Raji (cell line): Measurements from ENCODE around the gene OPCML.

Experiments used
- POLR2A ChIP-seq: IDR thresholded peaks from 2 replicates; pipeline ENCODE4 v1.6.1; 2011; ENCODE audit warnings: low read depth, low read length, control low read depth; ENCODE audit not compliant: insufficient read depth

The OPCML gene

DNA sequence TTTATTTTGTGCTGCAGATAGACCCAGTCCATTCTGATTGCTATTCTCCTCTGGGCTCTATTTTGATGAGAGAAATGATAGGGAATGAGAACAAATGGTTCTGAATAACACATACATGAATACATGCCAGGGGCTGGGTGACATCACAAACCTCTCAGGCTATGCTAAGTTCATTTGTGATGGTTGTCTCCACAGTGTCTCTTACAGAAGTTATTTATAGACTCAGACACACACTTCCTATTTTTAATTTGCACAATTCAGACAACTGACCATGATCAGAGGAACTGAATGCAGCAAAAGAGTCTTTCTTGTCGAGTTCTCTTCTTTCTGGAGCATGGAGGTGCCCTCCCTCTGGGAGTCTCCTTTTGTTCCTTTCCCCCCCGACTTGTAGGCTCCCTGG is 991.7 kb downstream of the OPCML start:
- TF ChIP-seq POLR2A: no peak

DNA sequence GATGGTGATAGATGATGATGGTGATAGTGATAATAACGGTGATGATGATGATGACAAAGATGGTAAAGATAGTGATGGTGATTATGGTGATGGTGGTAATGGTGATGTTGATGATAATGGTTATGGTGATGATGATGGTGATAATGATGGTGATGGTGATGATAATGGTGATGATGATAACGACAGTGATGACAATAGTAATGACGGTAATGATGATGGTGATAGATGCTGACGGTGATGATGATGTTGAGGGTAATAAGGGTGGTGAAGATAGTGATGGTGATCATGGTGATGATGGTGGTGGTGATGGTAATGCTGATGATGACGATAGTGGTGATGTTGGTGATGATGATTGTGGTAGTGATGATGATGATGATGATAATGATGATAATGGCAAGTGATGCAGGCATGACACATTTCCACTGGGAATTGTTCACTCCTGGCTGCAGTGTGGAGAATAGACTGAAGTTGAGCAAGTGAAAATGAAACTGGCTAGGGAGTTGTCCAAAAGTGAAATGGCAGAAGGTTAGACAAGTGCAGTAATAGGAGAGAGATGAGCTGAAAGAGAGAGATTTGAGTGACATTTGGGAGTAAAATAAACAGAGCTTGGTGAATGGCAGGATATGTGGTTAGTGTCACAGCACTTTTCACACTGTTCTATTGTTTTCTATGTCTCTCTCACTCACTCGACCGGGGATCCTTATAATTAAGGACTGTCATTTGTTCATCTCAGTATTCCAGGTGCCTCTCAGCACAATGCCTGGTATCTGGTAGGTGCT is 992.5 kb downstream of the OPCML start:
- TF ChIP-seq POLR2A: no peak

DNA sequence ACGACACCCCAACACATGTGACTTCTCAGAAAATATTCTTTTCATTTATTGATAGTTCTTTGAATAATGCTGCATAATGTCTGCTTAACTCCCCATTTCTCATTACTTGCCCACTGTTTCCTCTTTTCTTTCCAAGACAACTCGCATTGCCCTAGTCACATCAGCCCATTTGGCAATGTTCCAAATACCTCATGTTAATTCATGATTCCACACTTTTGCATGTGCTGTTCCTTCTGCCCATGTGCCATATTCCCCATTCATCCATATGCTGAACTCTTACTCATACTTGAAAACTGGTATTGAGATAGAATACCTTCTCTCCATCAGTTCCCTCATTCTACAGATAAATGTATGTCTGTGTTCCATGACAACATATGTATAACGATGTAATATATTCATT is 993.7 kb downstream of the OPCML start:
- no peak for TF ChIP-seq POLR2A

GRCh38 chr11:132535830-132536229 is 996.5 kb downstream of the OPCML start:
- TF ChIP-seq POLR2A: no peak

DNA sequence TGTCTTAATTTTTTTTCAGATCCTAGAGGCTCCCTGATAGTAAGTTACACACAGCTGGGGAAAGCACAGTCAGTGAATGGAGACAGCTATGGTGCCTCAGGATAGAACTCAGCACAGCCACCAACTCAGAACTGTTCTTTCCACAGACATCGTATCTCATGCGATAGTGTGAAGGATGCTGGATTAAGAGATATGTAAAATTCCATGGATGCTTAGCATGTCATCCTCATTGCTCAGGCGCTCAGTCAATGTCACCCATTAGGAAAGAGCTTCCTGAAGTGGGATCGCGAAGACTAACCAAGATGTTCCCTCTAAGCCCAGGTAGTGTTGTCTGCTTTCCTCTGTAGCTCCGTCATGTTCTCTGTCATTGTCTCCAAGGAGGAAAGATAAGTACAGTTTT is 1000.4 kb downstream of the OPCML start:
- no peak for TF ChIP-seq POLR2A

DNA sequence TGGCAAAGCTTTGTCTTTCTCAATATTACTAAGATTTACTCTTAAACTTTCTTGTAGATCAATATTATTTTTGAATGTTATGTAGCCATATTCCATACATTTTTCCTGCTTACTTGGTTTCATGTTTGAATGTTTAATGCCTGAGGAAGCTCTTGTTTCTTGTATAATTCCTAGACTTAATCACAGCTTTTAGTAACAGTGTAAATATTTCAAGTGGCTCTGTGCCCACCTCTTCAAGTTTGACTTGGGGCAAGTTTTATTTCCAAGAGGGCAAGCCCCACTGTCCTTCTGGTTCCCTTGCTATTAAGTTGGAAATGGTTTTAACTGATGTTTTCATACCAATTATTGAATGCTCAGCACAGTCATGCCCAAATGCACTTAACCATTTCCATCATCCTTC is 1004.1 kb downstream of the OPCML start:
- TF ChIP-seq POLR2A: no peak

DNA sequence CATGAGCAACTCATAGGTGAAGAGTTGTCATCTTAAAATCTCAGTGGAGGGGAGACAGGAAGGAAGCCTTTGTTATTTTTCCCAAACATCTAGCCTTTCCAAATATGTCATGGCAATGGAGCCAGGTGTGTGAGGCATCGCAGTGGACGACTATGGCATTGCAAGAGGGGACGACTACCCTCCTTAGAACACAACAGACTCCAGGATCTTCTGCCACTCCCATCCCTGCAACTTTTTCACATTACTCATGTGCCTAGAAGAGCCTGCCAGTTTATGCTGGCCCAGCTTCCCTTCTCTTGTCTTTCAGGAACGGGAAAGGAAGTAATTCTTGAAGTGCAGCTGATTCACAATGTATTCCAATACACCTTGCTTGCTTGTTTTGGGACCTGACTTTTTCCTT is 1008.4 kb downstream of the OPCML start:
- TF ChIP-seq POLR2A: no peak

DNA sequence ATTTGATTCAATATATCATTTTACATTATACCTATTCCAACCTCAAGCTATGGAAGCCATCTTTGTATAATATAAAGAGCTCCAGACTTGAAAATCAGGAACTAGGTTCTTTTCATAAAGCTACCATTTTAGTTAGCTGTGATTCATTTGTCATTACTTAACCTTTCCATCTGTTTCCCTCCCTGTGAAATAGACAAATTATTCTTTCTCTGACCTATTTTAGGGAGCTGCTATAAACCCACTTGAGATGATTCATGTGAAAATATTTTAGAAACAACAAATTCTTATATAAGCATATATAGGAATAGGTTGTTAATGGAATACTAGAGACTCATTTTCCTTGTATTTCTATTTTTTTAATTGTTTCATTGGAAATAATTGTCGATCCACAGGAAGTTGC is 1012.1 kb downstream of the OPCML start:
- TF ChIP-seq POLR2A: no peak

- no peak for TF ChIP-seq POLR2A
Measured at GRCh38 chr11:132519241-132519815, 1013.0 kb downstream of the OPCML start.

GRCh38 chr11:132504501-132505041 is 1027.7 kb downstream of the OPCML start:
- no peak for TF ChIP-seq POLR2A

DNA sequence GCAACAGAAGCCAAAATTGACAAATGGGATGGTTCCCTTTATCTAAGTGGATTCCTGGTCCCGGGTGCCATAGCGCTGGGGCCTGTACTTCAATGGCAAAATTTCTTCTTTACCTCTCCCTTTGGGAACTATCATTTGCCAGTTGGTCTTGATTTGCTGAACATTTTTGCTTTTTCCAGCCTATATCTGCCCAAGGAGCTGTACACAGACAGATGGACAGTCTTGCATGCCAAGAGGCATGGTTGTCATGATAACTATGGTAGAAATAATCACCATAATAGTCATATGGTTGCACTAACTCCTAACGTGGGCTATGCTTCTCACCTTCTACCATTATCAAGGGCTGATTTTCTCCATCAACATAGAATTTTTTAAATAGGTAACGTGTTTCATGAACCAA is 1030.9 kb downstream of the OPCML start:
- TF ChIP-seq POLR2A: no peak

DNA sequence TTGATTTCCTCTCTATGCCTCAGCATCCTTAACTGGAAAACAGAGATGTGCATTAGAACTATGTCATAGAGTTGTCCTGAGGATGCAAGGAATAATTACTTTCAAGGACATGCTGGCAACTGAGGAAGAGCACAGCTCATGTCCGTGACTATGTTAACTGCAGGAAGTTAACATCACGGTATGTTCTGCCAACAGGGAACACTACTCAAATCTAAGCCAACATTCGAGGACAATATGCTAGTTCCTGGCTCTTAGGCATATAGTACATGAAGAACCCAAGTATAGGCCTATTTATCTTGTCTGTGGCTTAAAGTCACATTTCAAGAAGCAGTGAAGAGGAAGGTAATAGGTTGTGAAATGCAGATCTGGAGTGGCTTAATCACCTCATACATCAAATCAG is 1032.6 kb downstream of the OPCML start:
- no peak for TF ChIP-seq POLR2A

DNA sequence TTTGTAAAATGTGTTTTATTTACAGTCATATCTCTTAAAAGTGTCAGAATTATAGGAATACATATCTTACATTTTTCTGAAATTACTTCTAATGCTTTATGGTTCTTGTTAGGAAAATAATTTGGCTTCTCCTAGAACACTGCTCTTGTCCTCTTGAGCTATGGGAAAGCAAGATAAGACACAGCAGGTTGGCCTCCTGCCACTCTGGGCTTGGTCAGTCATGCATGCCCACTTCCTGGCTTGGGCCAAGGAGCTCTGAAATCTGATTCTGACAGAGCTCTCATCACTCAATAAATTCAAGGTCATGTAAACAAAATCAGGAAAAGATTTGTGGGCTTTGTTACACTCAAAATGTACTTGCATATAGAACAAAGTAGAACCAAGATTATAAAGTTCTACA is 1036.0 kb downstream of the OPCML start:
- TF ChIP-seq POLR2A: no peak

GRCh38 chr11:132493801-132494200 is 1038.5 kb downstream of the OPCML start:
- no peak for TF ChIP-seq POLR2A

DNA sequence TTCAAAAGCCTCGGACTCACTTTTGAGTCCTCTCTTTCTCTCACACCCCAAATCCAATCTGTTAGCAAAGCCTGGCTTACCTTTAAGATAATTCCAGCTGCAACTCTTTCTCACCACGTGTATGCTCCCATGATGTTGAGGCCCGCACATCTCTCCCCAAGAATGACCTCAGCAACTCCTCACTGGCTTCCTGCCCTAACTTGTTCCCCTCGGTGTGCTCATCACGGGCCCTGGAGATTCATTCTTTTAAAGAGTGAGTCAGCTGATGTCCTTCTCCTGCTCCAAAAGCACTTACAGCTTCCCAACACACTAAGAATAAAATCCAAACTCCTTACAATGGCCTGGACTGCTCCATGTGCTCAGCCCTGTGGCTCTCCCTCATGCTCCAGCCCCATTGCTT is 1041.3 kb downstream of the OPCML start:
- TF ChIP-seq POLR2A: no peak

GRCh38 chr11:132486060-132486459 is 1046.2 kb downstream of the OPCML start:
- no peak for TF ChIP-seq POLR2A
